ENCODE results near the gene SERPINH1.

DNA sequence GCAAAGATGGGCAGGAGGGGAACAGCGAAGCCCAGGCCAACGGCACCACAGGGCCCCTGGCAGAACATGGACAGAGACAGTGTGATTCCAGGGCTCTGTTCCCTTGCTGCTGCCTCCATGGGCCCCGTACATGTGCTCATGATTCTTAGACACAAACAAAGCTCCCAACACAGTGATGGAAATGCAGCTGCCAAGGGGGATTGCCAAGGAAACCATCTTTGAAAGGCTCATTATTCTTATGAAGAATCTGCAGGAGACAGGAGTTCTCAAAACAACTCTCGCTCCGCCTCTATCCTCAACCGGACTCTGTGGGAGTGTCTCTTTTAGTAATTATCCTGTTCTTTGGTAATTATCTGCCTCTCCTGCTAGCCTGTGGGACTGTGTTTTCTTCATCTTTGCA is 32.2 kb downstream of the SERPINH1 start:
- TF ChIP-seq, protein P1, sequence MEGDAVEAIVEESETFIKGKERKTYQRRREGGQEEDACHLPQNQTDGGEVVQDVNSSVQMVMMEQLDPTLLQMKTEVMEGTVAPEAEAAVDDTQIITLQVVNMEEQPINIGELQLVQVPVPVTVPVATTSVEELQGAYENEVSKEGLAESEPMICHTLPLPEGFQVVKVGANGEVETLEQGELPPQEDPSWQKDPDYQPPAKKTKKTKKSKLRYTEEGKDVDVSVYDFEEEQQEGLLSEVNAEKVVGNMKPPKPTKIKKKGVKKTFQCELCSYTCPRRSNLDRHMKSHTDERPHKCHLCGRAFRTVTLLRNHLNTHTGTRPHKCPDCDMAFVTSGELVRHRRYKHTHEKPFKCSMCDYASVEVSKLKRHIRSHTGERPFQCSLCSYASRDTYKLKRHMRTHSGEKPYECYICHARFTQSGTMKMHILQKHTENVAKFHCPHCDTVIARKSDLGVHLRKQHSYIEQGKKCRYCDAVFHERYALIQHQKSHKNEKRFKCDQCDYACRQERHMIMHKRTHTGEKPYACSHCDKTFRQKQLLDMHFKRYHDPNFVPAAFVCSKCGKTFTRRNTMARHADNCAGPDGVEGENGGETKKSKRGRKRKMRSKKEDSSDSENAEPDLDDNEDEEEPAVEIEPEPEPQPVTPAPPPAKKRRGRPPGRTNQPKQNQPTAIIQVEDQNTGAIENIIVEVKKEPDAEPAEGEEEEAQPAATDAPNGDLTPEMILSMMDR (IDR thresholded peaks at IDR 0.05; ENCODE audit: low read length) = no peak
- no peak for TF ChIP-seq EZH2 (optimal IDR thresholded peaks at IDR 0.05; ENCODE audit: low read depth, low read length)

Data from MM.1S (cell line).